ENCODE results near the gene HOXA11.

DNA sequence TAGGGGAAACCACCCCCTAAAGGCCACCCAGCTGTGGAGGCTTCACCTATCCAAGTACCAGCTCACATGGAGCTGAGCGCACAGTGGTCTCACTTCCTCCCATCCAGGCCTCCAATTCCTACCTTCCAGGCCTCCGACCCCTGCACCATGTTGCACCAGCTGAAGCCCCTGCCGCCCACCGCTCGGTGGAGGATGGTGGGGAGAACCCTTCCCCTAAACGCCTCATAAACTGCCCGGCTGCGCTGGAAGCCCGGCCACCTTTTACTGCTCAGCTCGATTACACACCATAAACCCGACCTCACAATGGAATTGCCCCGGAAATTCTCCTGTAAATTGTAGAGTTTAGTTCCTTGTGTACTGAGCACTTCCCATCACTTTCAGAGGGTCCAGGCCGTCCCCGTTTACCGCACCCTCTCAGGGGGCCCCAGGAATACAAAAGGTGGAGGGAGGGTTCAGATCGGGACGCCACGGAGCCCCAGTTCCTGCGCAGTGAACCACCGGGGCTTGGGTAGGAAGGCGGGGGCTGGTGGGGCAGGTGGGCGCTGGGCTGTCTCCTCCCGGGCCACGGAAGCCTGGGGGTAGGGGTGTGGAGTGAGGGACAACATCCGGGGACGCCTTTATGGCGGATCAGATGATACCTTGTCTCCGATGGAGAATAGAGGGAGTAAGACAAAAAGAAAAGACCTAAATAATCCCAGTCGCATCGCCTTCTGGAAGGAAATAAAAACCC lies 27.2 kb downstream of the HOXA11 start:
- TF ChIP-seq, protein P1, sequence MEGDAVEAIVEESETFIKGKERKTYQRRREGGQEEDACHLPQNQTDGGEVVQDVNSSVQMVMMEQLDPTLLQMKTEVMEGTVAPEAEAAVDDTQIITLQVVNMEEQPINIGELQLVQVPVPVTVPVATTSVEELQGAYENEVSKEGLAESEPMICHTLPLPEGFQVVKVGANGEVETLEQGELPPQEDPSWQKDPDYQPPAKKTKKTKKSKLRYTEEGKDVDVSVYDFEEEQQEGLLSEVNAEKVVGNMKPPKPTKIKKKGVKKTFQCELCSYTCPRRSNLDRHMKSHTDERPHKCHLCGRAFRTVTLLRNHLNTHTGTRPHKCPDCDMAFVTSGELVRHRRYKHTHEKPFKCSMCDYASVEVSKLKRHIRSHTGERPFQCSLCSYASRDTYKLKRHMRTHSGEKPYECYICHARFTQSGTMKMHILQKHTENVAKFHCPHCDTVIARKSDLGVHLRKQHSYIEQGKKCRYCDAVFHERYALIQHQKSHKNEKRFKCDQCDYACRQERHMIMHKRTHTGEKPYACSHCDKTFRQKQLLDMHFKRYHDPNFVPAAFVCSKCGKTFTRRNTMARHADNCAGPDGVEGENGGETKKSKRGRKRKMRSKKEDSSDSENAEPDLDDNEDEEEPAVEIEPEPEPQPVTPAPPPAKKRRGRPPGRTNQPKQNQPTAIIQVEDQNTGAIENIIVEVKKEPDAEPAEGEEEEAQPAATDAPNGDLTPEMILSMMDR (conservative IDR thresholded peaks at IDR 0.05): no peak
- TF ChIP-seq ZFX (IDR thresholded peaks at IDR 0.05): no peak

Data from C4-2B (cell line).